Neural cell (in vitro differentiated cells): ENCODE results near the gene POU2AF3. TPM values are rescaled to one million over a fixed set of nuclear protein-coding genes. Genes with fewer than 3 reads are reported as not detected.
A peak's percentile ranks its signal among the peaks of the same experiment; 100 is the strongest.

Source experiments
- H2AFZ ChIP-seq: fragments of 200-600, 300-800 bp; sonication (generic), shearing (Covaris generic); 2 replicates; pipeline ENCODE4 v1.6.0; 2014; ENCODE audit warnings: low read depth, mild to moderate bottlenecking, antibody characterized with exemption, low read length, moderate library complexity
- H3F3A ChIP-seq: fragments of 200-600 bp; shearing (Covaris generic); 2 replicates; pipeline ENCODE4 v1.6.1; 2016; ENCODE audit warnings: mild to moderate bottlenecking, moderate library complexity, mixed read lengths, antibody characterized with exemption, low read length; ENCODE audit not compliant: insufficient read depth, poor library complexity, severe bottlenecking
- H3K27ac ChIP-seq: fragments of 200-600, 300-800 bp; sonication (generic), shearing (Covaris generic); 2 replicates; pipeline ENCODE4 v1.5.1; 2014; ENCODE audit warnings: mild to moderate bottlenecking, low read length, moderate library complexity
- H3K27me3 ChIP-seq: fragments of 300-800, 200-600 bp; sonication (generic), shearing (Covaris generic); 2 replicates; pipeline ENCODE4 v1.6.0; 2014; ENCODE audit warnings: mild to moderate bottlenecking, low read depth, low read length, moderate library complexity; ENCODE audit not compliant: insufficient read depth
- H3K36me3 ChIP-seq: fragments of 300-800, 200-600 bp; sonication (generic), shearing (Covaris generic); 2 replicates; pipeline ENCODE4 v1.5.1; 2014; ENCODE audit warnings: mild to moderate bottlenecking, antibody characterized with exemption, low read length, moderate library complexity; ENCODE audit not compliant: insufficient read depth
- H3K4me2 ChIP-seq: fragments of 300-800, 200-600 bp; sonication (generic), shearing (Covaris generic); 2 replicates; pipeline ENCODE4 v1.6.0; 2014; ENCODE audit warnings: mild to moderate bottlenecking, low read length
- H3K4me3 ChIP-seq: fragments of 300-800, 200-600 bp; sonication (generic), shearing (Covaris generic); 2 replicates; pipeline ENCODE4 v1.5.1; 2014; ENCODE audit warnings: mild to moderate bottlenecking, low read length, moderate library complexity
- H3K79me2 ChIP-seq: fragments of 200-600 bp; shearing (Covaris generic); replicated peaks from 2 replicates; pipeline ENCODE4 v1.6.0; 2014; ENCODE audit warnings: mild to moderate bottlenecking, low read length, moderate library complexity; ENCODE audit not compliant: insufficient read depth
- H3K9ac ChIP-seq: fragments of 300-800, 200-600 bp; sonication (generic), shearing (Covaris generic); 2 replicates; pipeline ENCODE4 v1.6.1; 2016; ENCODE audit warnings: mild to moderate bottlenecking, low read length, mixed read lengths
- H3K9me2 ChIP-seq: fragments of 200-600 bp; shearing (Covaris generic); 2 replicates; pipeline ENCODE4 v1.6.1; 2016; ENCODE audit warnings: mild to moderate bottlenecking, low read length, mixed read lengths; ENCODE audit not compliant: insufficient read depth
- H3K9me3 ChIP-seq: fragments of 200-600, 300-800 bp; sonication (generic), shearing (Covaris generic); 2 replicates; pipeline ENCODE4 v1.6.1; 2016; ENCODE audit warnings: mild to moderate bottlenecking, mixed run types, low read length, moderate library complexity, mixed read lengths
- H4K20me1 ChIP-seq: fragments of 200-600 bp; shearing (Covaris generic); 2 replicates; pipeline ENCODE4 v1.6.1; 2016; ENCODE audit warnings: mild to moderate bottlenecking, mixed run types; ENCODE audit not compliant: insufficient read depth
- EP300 ChIP-seq: fragments of 450-650 bp; conservative IDR thresholded peaks from 2 replicates; pipeline ENCODE4 v1.6.1; 2014; ENCODE audit warnings: antibody characterized with exemption, mild to moderate bottlenecking, moderate library complexity; ENCODE audit not compliant: poor library complexity, severe bottlenecking
- EZH2 ChIP-seq: fragments of 200-600, 300-800 bp; shearing (Covaris generic), sonication (generic); IDR thresholded peaks from 2 replicates; pipeline ENCODE4 v1.6.1; 2014; ENCODE audit warnings: antibody characterized with exemption, low read length, borderline replicate concordance, mild to moderate bottlenecking; ENCODE audit not compliant: insufficient read depth, poor library complexity, severe bottlenecking
- MXI1 ChIP-seq: fragments of 450-650 bp; conservative IDR thresholded peaks from 2 replicates; pipeline ENCODE4 v1.6.1; 2014; ENCODE audit warnings: antibody characterized with exemption, mild to moderate bottlenecking; ENCODE audit not compliant: poor library complexity, severe bottlenecking
- POLR2AphosphoS5 ChIP-seq: IDR thresholded peaks from 2 replicates; pipeline ENCODE4 v1.6.1; 2012
- SMC3 ChIP-seq: fragments of 450-650 bp; conservative IDR thresholded peaks from 2 replicates; pipeline ENCODE4 v1.6.1; 2014; ENCODE audit warnings: antibody characterized with exemption, mild to moderate bottlenecking, moderate library complexity; ENCODE audit not compliant: poor library complexity
- TAF1 ChIP-seq: IDR thresholded peaks from 2 replicates; pipeline ENCODE4 v1.6.1; 2012; ENCODE audit warnings: low read depth
- polyA minus RNA-seq: library from RNA; depleted of rRNA, polyadenylated mRNA; stranded (reverse); fragments of >200 nt; gene quantifications from 2 replicates; pipeline ENCODE4 v1.2.3, GENCODE V29; 2014
- polyA plus RNA-seq: library from polyadenylated mRNA; depleted of rRNA; stranded (reverse); fragments of >200 nt; gene quantifications from 2 replicates; pipeline ENCODE4 v1.2.3, GENCODE V29; 2014
- TF ChIP-seq, protein P1 (sequence below): fragments of 450-650 bp; IDR thresholded peaks from 2 replicates; pipeline ENCODE4 v1.5.1; 2014; ENCODE audit warnings: antibody characterized with exemption, mild to moderate bottlenecking, moderate library complexity; ENCODE audit not compliant: poor library complexity, severe bottlenecking
- TF ChIP-seq, protein P2 (sequence below): IDR thresholded peaks from 2 replicates; pipeline ENCODE4 v1.6.1; 2012; ENCODE audit warnings: borderline replicate concordance

The POU2AF3 gene, protein sequence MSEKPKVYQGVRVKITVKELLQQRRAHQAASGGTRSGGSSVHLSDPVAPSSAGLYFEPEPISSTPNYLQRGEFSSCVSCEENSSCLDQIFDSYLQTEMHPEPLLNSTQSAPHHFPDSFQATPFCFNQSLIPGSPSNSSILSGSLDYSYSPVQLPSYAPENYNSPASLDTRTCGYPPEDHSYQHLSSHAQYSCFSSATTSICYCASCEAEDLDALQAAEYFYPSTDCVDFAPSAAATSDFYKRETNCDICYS
- polyA plus RNA-seq, result not detected in 2 replicates
- 0.93 TPM in 1 of 2 replicates, not detected in the other for polyA minus RNA-seq

DNA sequence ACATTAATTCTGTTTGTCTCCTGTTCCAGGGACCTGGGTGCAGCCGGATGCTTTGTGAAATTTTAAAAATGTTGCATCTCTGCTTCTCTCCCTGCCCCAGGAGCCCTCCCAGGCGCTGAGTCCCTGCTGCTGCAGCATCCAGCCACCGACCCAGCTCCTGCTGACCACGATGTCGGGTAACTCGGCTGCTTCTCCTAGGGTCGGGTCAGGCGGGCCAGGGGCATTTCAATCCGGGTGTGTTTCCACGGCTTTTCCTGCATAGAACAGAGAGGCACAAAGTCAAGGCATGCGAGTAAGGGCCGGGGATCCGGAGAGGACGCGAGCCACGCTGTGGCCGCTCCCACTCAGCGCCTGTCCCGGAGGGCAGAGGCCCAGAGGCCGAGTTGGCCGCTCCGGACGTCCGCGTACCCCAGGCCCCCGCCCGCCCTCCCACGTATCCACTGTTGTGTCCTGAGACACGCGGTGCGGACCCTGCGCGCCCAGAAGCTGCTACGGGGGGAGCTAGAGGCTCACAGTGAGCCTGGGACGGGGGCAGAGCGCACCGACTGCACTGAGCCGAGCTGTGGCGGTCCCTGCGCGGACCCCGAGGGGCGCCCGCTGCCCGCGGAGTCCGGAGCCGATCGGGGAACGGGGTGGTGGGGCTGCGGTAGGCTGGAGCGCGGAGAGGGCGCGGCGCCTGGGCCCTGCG is at the start of gene POU2AF3:
Gene POU2AF3 (plus strand): TSS at position 134 of the 688 bp plus-strand sequence. CDS start 36 bp downstream, at position 170.
- Histone ChIP-seq H3K36me3 (no peaks in the 10 kb centered on the region), H4K20me1 (no peaks in the 10 kb centered on the region), H3K27ac (no peak within 1 kb of the TSS), H3K79me2 (no peaks in the 10 kb centered on the region), H3K9ac (peak within 1 kb of the TSS; percentile 44), H3K27me3 (peaks cover 33% of the 10 kb centered on the region), H3K9me2 (no peaks in the 10 kb centered on the region), H3K9me3 (no peaks in the 10 kb centered on the region), H3K4me3 (peak within 1 kb of the TSS; percentile 76), H3K4me2 (peak within 1 kb of the TSS; percentile 48), H3F3A (no peaks in the 10 kb centered on the region), H2AFZ (no peak within 1 kb of the TSS)
- TF ChIP-seq POLR2AphosphoS5, result no peak

DNA sequence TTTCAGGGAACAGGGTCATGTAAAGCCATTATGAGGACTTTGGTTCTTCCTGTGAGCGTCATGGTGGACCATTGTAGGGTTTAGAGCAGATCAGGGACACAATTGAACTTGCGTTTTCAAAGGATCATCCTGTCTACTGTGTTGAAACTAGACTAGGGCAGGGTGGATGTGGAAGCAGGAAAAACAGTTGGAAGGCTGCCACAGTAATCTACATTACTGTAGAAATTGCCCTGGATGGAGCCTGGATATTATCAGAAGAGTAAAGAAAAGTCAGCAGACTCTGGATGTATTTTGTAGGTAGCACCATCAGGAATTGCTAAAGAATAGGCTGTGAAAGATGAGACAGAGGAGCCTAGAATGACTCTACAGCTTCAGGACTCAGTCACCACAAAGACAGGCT is 47.4 kb upstream of the POU2AF3 start:
- Histone ChIP-seq H3K9me2 (no peaks in the 10 kb centered on the region), H4K20me1 (no peaks in the 10 kb centered on the region), H3K79me2 (no peaks in the 10 kb centered on the region), H3K4me2 (no peak overlapping the region), H3K27ac (no peak overlapping the region), H3K9me3 (no peaks in the 10 kb centered on the region), H3K9ac (no peak overlapping the region), H2AFZ (no peak overlapping the region), H3K27me3 (no peaks in the 10 kb centered on the region), H3K4me3 (no peak overlapping the region), H3F3A (no peaks in the 10 kb centered on the region), H3K36me3 (no peaks in the 10 kb centered on the region)
- TF ChIP-seq TAF1 (no peak), POLR2AphosphoS5 (no peak), MXI1 (no peak), SMC3 (no peak), EZH2 (no peak), EP300 (no peak)
- TF ChIP-seq, protein P1, sequence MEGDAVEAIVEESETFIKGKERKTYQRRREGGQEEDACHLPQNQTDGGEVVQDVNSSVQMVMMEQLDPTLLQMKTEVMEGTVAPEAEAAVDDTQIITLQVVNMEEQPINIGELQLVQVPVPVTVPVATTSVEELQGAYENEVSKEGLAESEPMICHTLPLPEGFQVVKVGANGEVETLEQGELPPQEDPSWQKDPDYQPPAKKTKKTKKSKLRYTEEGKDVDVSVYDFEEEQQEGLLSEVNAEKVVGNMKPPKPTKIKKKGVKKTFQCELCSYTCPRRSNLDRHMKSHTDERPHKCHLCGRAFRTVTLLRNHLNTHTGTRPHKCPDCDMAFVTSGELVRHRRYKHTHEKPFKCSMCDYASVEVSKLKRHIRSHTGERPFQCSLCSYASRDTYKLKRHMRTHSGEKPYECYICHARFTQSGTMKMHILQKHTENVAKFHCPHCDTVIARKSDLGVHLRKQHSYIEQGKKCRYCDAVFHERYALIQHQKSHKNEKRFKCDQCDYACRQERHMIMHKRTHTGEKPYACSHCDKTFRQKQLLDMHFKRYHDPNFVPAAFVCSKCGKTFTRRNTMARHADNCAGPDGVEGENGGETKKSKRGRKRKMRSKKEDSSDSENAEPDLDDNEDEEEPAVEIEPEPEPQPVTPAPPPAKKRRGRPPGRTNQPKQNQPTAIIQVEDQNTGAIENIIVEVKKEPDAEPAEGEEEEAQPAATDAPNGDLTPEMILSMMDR, result no peak
- TF ChIP-seq, protein P2, sequence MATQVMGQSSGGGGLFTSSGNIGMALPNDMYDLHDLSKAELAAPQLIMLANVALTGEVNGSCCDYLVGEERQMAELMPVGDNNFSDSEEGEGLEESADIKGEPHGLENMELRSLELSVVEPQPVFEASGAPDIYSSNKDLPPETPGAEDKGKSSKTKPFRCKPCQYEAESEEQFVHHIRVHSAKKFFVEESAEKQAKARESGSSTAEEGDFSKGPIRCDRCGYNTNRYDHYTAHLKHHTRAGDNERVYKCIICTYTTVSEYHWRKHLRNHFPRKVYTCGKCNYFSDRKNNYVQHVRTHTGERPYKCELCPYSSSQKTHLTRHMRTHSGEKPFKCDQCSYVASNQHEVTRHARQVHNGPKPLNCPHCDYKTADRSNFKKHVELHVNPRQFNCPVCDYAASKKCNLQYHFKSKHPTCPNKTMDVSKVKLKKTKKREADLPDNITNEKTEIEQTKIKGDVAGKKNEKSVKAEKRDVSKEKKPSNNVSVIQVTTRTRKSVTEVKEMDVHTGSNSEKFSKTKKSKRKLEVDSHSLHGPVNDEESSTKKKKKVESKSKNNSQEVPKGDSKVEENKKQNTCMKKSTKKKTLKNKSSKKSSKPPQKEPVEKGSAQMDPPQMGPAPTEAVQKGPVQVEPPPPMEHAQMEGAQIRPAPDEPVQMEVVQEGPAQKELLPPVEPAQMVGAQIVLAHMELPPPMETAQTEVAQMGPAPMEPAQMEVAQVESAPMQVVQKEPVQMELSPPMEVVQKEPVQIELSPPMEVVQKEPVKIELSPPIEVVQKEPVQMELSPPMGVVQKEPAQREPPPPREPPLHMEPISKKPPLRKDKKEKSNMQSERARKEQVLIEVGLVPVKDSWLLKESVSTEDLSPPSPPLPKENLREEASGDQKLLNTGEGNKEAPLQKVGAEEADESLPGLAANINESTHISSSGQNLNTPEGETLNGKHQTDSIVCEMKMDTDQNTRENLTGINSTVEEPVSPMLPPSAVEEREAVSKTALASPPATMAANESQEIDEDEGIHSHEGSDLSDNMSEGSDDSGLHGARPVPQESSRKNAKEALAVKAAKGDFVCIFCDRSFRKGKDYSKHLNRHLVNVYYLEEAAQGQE, result no peak
